Measurements from ENCODE around the gene ADAMTSL3. TPM values are rescaled to one million over a fixed set of nuclear protein-coding genes. Genes with fewer than 3 reads are reported as not detected.

Gene ADAMTSL3
- total RNA-seq, 3 donors from 2014 or later (not counting 1 experiment from before 2014, with no cell fraction given): 0.14 to 0.43 (median 0.25) TPM

GRCh38 chr15:83999396-84000135 lies 345.6 kb downstream of the ADAMTSL3 start:
- H3K27ac Mint-ChIP-seq: no peak overlapping the region
- DNase-seq (no peak), ATAC-seq (no peak)
- Histone ChIP-seq H3K4me1 (ENCODE audit: control insufficient read depth, insufficient read depth, low read length) (no peaks in the 10 kb centered on the region), H3K4me3 (ENCODE audit: low read length) (no peak overlapping the region), H3K27me3 (ENCODE audit: control insufficient read depth, insufficient read depth, low read length) (no peaks in the 10 kb centered on the region), H3K27ac (ENCODE audit: low read length) (no peak overlapping the region), H3K36me3 (ENCODE audit: control insufficient read depth, insufficient read depth, low read length) (no peaks in the 10 kb centered on the region), H3K9me3 (ENCODE audit: control insufficient read depth, insufficient read depth, low read length) (no peaks in the 10 kb centered on the region)
- no peak overlapping the region for H3K4me3 Mint-ChIP-seq
- WGBS (ENCODE audit: insufficient coverage): 96% methylated on average over 4 of the region's 6 CpGs
- H3K36me3 Mint-ChIP-seq: no peaks in the 10 kb centered on the region
- no peaks in the 10 kb centered on the region for H3K9me3 Mint-ChIP-seq
- H3K4me1 Mint-ChIP-seq: no peaks in the 10 kb centered on the region
- H3K27me3 Mint-ChIP-seq (ENCODE audit: low read depth in 2 of 2): no peaks in the 10 kb centered on the region
- TF ChIP-seq, protein P1, sequence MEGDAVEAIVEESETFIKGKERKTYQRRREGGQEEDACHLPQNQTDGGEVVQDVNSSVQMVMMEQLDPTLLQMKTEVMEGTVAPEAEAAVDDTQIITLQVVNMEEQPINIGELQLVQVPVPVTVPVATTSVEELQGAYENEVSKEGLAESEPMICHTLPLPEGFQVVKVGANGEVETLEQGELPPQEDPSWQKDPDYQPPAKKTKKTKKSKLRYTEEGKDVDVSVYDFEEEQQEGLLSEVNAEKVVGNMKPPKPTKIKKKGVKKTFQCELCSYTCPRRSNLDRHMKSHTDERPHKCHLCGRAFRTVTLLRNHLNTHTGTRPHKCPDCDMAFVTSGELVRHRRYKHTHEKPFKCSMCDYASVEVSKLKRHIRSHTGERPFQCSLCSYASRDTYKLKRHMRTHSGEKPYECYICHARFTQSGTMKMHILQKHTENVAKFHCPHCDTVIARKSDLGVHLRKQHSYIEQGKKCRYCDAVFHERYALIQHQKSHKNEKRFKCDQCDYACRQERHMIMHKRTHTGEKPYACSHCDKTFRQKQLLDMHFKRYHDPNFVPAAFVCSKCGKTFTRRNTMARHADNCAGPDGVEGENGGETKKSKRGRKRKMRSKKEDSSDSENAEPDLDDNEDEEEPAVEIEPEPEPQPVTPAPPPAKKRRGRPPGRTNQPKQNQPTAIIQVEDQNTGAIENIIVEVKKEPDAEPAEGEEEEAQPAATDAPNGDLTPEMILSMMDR (IDR thresholded peaks at IDR 0.05): no peak
- intact Hi-C loops (cut with micrococcal nuclease): no loop called here

GRCh38 chr15:84001037-84001436 lies 347.1 kb downstream of the ADAMTSL3 start:
- no peak overlapping the region for H3K27ac ChIP-seq (ENCODE audit: low read length)
- ATAC-seq: no peak
- Mint-ChIP-seq H3K9me3 (no peaks in the 10 kb centered on the region), H3K27me3 (ENCODE audit: low read depth in 2 of 2) (no peaks in the 10 kb centered on the region), H3K4me3 (no peak overlapping the region), H3K4me1 (no peaks in the 10 kb centered on the region), H3K27ac (no peak overlapping the region), H3K36me3 (no peaks in the 10 kb centered on the region)
- H3K4me1 ChIP-seq (ENCODE audit: control insufficient read depth, insufficient read depth, low read length): no peaks in the 10 kb centered on the region
- no peaks in the 10 kb centered on the region for H3K27me3 ChIP-seq (ENCODE audit: control insufficient read depth, insufficient read depth, low read length)
- 93% methylated on average over 5 of the region's 5 CpGs for WGBS (ENCODE audit: insufficient coverage)
- DNase-seq: no peak
- H3K36me3 ChIP-seq (ENCODE audit: control insufficient read depth, insufficient read depth, low read length): no peaks in the 10 kb centered on the region
- no peaks in the 10 kb centered on the region for H3K9me3 ChIP-seq (ENCODE audit: control insufficient read depth, insufficient read depth, low read length)
- TF ChIP-seq, protein P1 (IDR thresholded peaks at IDR 0.05): no peak
- H3K4me3 ChIP-seq (ENCODE audit: low read length): no peak overlapping the region
- intact Hi-C loops (cut with micrococcal nuclease): no loop called here

- no peak overlapping the region for H3K27ac Mint-ChIP-seq
- intact Hi-C loops (cut with micrococcal nuclease): no loop called here
- no peaks in the 10 kb centered on the region for H3K27me3 Mint-ChIP-seq (ENCODE audit: low read depth in 2 of 2)
These were observed 347.7 kb downstream of the ADAMTSL3 start for GRCh38 chr15:84001655-84002054.

More at GRCh38 chr15:84001655-84002054, 347.7 kb downstream of the ADAMTSL3 start:
- Histone ChIP-seq H3K27me3 (ENCODE audit: control insufficient read depth, insufficient read depth, low read length) (no peaks in the 10 kb centered on the region), H3K4me3 (ENCODE audit: low read length) (no peak overlapping the region), H3K36me3 (ENCODE audit: control insufficient read depth, insufficient read depth, low read length) (no peaks in the 10 kb centered on the region), H3K27ac (ENCODE audit: low read length) (no peak overlapping the region), H3K9me3 (ENCODE audit: control insufficient read depth, insufficient read depth, low read length) (no peaks in the 10 kb centered on the region), H3K4me1 (ENCODE audit: control insufficient read depth, insufficient read depth, low read length) (no peaks in the 10 kb centered on the region)
- H3K36me3 Mint-ChIP-seq: no peaks in the 10 kb centered on the region
- DNase-seq (no peak), ATAC-seq (no peak)
- H3K9me3 Mint-ChIP-seq: no peaks in the 10 kb centered on the region
- H3K4me1 Mint-ChIP-seq: no peaks in the 10 kb centered on the region
- H3K4me3 Mint-ChIP-seq: no peak overlapping the region
- TF ChIP-seq, protein P1 (IDR thresholded peaks at IDR 0.05): no peak
